Dedifferentiated amniotic fluid mesenchymal stem cell (primary cell): ENCODE results near the gene DET1.
"Not testable (repeated sequence)": the region's sequence is repeated elsewhere in the genome, so short reads cannot be mapped to it uniquely, and the experiment has no call there.

Source experiments
- DNase-seq: peaks from one replicate; pipeline ENCODE4 v3.0.0-alpha.2; 2016; ENCODE audit errors: extremely low spot score

DET1 gene

GRCh38 chr15:88546248-88547129, at the start of gene DET1:
TSS of gene DET1 (minus strand) at chr15:88546681. CDS start at chr15:88531705, 14,976 bp downstream.
- DNase-seq, result peak; percentile 93

DNA sequence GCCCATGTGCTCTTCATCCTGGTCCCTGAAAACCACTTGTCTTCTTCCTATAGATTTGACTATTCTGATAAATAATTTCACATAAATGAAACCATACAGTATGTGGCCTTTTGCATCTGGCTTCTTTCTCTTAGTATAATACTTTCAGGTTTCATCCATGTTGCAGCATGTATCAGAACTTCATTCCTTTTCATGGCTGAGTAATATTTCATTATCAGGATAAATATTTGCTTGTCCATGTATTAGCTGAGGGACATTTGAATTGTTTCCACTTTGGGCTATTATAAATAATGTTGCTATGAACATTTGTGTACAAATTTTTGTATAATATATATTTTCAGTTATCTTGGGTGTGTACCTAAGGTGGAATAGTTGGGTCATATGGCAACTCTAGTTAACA, 44.9 kb upstream of the DET1 start:
- no peak for DNase-seq

- DNase-seq, result no peak
Measured at GRCh38 chr15:88590759-88591158, 44.3 kb upstream of the DET1 start.

- DNase-seq, result no peak
Measured at GRCh38 chr15:88586401-88587162, 40.1 kb upstream of the DET1 start.

DNA sequence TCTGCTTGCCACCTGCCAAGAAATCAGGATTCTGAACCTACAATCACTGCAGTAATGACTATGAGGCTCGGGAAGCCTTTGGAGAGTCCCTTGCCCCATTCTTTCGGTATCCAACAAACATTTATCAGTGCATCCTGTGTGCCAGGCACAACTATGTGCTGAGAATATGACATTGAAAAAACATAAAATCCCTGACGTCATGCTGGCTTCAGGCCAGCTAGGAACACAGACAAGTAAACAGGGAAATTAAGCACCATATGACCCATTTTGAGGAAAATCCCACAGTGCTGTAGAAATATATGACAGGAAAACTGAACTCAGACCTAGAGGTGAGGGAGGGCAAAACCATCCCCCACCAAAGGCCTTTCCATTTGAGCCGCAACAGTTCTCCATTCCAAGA, 34.1 kb upstream of the DET1 start:
- no peak for DNase-seq

GRCh38 chr15:88579322-88579721, 32.8 kb upstream of the DET1 start:
- DNase-seq, result no peak

- no peak for DNase-seq
Measured at GRCh38 chr15:88574655-88575054, 28.2 kb upstream of the DET1 start.

GRCh38 chr15:88574077-88574476, 27.6 kb upstream of the DET1 start:
- DNase-seq, result no peak

DNA sequence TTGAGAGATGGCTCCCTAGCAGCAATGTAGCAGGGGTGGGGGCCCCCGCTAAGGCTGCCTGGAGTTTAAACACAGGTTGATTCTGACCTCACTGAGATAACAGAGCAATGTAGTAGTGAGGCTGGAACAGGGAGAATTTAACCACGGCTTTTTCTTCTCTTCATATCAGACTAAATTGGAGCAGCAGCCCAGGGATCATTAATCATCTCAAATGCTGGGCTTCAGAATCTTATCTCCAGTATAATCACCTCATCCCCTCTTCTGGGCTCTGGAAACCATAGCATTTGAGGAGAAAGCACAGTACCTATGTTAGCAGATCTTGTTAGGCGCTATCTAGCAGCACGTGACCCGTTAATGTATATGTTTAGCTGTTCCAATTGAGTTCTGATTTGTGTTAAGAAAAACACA, 25.4 kb upstream of the DET1 start:
- no peak for DNase-seq

DNA sequence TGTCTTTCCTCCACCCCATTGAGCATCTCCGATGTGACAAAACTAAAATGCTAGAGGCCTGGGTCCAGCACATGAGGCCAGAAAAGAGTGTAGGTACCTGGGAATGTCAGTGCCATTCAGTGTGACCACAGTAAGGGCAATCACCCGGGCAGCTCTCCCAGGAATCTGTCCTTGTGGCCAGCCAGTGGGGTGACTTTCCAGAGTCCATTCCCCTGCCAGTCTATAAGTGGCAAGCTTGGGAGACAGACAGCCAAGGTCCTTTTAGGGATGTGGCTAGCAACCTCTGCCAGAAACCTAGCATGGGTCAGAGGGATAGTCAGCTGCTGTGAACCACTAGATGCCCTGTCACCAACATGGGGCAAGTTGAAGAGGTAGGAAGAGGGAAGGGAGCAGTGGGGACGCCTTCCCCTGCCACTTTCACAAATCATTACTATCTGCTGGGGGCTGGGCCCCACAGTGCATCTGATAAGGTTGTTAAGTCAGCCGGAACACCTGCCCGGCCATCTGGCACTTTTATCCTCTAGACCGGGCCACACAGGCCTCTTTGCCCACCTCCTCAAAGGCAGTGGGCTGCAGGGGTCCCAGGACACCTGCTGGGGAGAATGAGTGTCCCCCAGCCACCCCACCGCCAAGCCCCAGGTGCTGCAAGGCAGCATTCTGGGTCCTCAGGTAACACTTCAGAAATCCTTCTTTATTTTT, 24.8 kb upstream of the DET1 start:
- no peak for DNase-seq

GRCh38 chr15:88568589-88568988, 22.1 kb upstream of the DET1 start:
- no peak for DNase-seq

GRCh38 chr15:88564741-88565140, 18.3 kb upstream of the DET1 start:
- no peak for DNase-seq

DNA sequence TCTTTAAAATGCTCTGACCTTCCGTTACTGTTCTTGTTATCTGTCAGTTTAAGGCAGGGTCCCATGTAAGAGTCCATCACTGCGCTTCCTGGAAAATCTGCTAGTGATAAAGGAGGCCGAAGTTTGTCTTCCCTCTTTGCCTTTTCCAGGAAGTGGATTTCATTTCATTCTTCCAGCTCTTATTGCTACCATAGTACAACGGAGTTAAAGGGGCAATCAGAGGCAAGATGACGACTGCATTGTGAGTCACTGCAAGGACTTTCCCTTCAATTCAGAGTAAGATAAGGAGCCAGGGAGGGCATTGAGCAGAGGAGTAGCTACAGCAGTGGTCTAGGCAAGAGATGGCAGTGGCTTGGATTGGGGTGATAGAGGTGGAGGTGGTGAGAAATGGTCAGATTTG, 17.2 kb upstream of the DET1 start:
- no peak for DNase-seq

DNA sequence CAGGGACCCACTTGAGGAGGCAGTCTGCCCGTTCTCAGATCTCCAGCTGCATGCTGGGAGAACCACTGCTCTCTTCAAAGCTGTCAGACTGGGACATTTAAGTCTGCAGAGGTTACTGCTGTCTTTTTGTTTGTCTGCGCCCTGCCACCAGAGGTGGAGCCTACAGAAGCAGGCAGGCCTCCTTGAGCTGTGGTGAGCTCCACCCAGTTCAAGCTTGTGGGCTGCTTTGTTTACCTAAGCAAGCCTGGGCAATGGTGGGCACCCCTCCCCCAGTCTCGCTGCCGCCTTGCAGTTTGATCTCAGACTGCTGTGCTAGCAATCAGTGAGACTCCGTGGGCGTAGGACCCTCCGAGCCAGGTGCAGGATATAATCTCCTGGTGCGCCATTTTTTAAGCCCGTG, 13.1 kb upstream of the DET1 start:
- not testable (repeated sequence) for DNase-seq

DNA sequence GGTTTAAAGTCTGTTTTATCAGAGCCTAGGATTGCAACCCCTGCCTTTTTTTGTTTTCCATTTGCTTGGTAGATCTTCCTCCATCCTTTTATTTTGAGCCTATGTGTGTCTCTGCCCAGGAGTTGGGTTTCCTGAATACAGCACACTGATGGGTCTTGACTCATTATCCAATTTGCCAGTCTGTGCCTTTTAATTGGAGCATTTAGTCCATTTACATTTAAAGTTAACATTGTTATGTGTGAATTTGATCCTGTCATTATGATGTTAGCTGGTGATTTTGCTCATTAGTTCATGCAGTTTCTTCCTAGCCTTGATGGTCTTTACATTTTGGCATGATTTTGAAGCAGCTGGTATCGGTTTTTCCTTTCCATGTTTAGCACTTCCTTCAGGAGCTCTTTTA, 11.5 kb upstream of the DET1 start:
- DNase-seq, result not testable (repeated sequence)

GRCh38 chr15:88548009-88548408, 1.5 kb upstream of the DET1 start:
- DNase-seq, result not testable (repeated sequence)

- DNase-seq, result not testable (repeated sequence)
Measured at GRCh38 chr15:88545578-88546247, 768 bp downstream of the DET1 start.

GRCh38 chr15:88543065-88543776, 3.3 kb downstream of the DET1 start:
- no peak for DNase-seq

- DNase-seq, result no peak
Measured at GRCh38 chr15:88542342-88542733, 4.1 kb downstream of the DET1 start.

DNA sequence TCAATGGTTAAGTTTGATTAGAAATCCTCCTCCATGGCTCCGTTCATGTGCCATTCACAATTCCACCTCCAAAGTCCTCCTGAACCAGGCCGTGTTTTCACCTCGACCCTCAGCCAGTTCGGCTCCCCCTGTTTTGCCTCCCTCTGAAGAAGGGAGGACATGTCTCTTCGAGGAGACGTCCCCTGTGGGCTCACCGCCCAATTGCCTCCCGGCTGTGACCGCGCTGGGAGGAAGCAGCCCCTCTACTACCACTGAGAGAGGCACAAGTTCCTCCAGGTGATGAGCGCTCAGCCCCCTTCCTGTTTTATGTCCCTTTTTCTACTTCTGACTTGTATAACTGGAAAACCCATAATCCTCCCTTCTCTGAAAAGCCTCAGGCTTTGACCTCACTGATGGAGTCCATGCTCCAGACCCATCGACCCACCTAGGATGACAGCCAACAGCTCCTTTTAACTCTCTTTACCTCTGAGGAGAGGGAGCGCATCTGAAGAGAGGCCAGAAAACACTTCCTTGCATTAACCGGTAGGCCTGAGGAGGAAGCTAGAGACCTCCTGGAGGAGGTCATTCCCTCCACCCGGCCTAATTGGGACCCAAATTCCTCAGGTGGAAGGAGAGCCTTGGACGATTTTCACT, 4.7 kb downstream of the DET1 start:
- DNase-seq, result no peak

DNA sequence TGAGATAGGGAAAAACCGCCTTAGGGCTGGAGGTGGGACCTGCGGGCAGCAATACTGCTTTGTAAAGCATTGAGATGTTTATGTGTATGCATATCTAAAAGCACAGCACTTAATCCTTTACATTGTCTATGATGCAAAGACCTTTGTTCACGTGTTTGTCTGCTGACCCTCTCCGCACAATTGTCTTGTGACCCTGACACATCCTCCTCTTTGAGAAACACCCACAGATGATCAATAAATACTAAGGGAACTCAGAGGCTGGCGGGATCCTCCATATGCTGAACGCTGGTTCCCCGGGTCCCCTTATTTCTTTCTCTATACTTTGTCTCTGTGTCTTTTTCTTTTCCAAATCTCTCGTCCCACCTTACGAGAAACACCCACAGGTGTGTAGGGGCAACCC, 5.4 kb downstream of the DET1 start:
- not testable (repeated sequence) for DNase-seq
